ENCODE measurements around the gene APOC4. TPM values are rescaled to one million over a fixed set of nuclear protein-coding genes. Genes with fewer than 3 reads are reported as not detected.

Gene APOC4
- total RNA-seq, 1 experiment from 2014 or later = not detected

DNA sequence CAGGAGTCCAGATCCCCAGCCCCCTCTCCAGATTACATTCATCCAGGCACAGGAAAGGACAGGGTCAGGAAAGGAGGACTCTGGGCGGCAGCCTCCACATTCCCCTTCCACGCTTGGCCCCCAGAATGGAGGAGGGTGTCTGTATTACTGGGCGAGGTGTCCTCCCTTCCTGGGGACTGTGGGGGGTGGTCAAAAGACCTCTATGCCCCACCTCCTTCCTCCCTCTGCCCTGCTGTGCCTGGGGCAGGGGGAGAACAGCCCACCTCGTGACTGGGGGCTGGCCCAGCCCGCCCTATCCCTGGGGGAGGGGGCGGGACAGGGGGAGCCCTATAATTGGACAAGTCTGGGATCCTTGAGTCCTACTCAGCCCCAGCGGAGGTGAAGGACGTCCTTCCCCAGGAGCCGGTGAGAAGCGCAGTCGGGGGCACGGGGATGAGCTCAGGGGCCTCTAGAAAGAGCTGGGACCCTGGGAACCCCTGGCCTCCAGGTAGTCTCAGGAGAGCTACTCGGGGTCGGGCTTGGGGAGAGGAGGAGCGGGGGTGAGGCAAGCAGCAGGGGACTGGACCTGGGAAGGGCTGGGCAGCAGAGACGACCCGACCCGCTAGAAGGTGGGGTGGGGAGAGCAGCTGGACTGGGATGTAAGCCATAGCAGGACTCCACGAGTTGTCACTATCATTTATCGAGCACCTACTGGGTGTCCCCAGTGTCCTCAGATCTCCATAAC, 36.4 kb upstream of the APOC4 start, which contains the start of gene APOE (continued):
- TF ChIP-seq, protein P1, sequence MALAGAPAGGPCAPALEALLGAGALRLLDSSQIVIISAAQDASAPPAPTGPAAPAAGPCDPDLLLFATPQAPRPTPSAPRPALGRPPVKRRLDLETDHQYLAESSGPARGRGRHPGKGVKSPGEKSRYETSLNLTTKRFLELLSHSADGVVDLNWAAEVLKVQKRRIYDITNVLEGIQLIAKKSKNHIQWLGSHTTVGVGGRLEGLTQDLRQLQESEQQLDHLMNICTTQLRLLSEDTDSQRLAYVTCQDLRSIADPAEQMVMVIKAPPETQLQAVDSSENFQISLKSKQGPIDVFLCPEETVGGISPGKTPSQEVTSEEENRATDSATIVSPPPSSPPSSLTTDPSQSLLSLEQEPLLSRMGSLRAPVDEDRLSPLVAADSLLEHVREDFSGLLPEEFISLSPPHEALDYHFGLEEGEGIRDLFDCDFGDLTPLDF (CRISPR knock-in tag; IDR thresholded peaks at IDR 0.05) = no peak
- no peak for TF ChIP-seq ZNF423 (CRISPR knock-in tag; IDR thresholded peaks at IDR 0.05)

DNA sequence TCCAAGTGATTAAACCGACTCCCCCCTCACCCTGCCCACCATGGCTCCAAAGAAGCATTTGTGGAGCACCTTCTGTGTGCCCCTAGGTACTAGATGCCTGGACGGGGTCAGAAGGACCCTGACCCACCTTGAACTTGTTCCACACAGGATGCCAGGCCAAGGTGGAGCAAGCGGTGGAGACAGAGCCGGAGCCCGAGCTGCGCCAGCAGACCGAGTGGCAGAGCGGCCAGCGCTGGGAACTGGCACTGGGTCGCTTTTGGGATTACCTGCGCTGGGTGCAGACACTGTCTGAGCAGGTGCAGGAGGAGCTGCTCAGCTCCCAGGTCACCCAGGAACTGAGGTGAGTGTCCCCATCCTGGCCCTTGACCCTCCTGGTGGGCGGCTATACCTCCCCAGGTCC, 34.4 kb upstream of the APOC4 start:
- Mint-ChIP-seq H3K4me1 (peaks cover 38% of the 10 kb centered on the region), H3K4me3 (no peak overlapping the region), H3K27ac (no peak overlapping the region), H3K9me3 (no peaks in the 10 kb centered on the region), H3K36me3 (peaks cover 17% of the 10 kb centered on the region), H3K27me3 (ENCODE audit: low read depth) (no peaks in the 10 kb centered on the region; the same call in 1 of the 2 replicates)
- CTCF ChIA-PET = no interaction called here
- no peak for TF ChIP-seq ZNF416 (CRISPR knock-in tag; IDR thresholded peaks at IDR 0.05)
- TF ChIP-seq, protein P2, sequence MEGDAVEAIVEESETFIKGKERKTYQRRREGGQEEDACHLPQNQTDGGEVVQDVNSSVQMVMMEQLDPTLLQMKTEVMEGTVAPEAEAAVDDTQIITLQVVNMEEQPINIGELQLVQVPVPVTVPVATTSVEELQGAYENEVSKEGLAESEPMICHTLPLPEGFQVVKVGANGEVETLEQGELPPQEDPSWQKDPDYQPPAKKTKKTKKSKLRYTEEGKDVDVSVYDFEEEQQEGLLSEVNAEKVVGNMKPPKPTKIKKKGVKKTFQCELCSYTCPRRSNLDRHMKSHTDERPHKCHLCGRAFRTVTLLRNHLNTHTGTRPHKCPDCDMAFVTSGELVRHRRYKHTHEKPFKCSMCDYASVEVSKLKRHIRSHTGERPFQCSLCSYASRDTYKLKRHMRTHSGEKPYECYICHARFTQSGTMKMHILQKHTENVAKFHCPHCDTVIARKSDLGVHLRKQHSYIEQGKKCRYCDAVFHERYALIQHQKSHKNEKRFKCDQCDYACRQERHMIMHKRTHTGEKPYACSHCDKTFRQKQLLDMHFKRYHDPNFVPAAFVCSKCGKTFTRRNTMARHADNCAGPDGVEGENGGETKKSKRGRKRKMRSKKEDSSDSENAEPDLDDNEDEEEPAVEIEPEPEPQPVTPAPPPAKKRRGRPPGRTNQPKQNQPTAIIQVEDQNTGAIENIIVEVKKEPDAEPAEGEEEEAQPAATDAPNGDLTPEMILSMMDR (IDR thresholded peaks at IDR 0.05) = no peak
- TF ChIP-seq NFYB (CRISPR knock-in tag; conservative IDR thresholded peaks at IDR 0.05; ENCODE audit: low read depth) = no peak
- TF ChIP-seq, protein P3, sequence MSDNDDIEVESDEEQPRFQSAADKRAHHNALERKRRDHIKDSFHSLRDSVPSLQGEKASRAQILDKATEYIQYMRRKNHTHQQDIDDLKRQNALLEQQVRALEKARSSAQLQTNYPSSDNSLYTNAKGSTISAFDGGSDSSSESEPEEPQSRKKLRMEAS (CRISPR knock-in tag; IDR thresholded peaks at IDR 0.05) = no peak
- TF ChIP-seq, protein P4, sequence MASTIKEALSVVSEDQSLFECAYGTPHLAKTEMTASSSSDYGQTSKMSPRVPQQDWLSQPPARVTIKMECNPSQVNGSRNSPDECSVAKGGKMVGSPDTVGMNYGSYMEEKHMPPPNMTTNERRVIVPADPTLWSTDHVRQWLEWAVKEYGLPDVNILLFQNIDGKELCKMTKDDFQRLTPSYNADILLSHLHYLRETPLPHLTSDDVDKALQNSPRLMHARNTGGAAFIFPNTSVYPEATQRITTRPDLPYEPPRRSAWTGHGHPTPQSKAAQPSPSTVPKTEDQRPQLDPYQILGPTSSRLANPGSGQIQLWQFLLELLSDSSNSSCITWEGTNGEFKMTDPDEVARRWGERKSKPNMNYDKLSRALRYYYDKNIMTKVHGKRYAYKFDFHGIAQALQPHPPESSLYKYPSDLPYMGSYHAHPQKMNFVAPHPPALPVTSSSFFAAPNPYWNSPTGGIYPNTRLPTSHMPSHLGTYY (CRISPR knock-in tag; IDR thresholded peaks at IDR 0.05) = no peak
- no peak for TF ChIP-seq TP53 (CRISPR knock-in tag; IDR thresholded peaks at IDR 0.05)
- TF ChIP-seq GABPB1 (CRISPR knock-in tag; IDR thresholded peaks at IDR 0.05) = no peak
- TF ChIP-seq, protein P5, sequence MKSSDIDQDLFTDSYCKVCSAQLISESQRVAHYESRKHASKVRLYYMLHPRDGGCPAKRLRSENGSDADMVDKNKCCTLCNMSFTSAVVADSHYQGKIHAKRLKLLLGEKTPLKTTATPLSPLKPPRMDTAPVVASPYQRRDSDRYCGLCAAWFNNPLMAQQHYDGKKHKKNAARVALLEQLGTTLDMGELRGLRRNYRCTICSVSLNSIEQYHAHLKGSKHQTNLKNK (CRISPR knock-in tag; IDR thresholded peaks at IDR 0.05) = no peak
- TF ChIP-seq MXD4 (CRISPR knock-in tag; IDR thresholded peaks at IDR 0.05; ENCODE audit: borderline replicate concordance) = no peak
- no peak for TF ChIP-seq TCF7 (CRISPR knock-in tag; IDR thresholded peaks at IDR 0.05; ENCODE audit: low read depth)
- no peak for TF ChIP-seq FOXK1 (CRISPR knock-in tag; IDR thresholded peaks at IDR 0.05)
- TF ChIP-seq ZNF138 (CRISPR knock-in tag; conservative IDR thresholded peaks at IDR 0.05) = no peak
- TF ChIP-seq, protein P1 (CRISPR knock-in tag; IDR thresholded peaks at IDR 0.05) = no peak
- TF ChIP-seq ZBTB21 (CRISPR knock-in tag; IDR thresholded peaks at IDR 0.05; ENCODE audit: borderline replicate concordance) = no peak
- no peak for TF ChIP-seq ZNF263 (CRISPR knock-in tag; IDR thresholded peaks at IDR 0.05; ENCODE audit: low read depth)
- no peak for TF ChIP-seq JUN (CRISPR knock-in tag; IDR thresholded peaks at IDR 0.05)
- no peak for TF ChIP-seq ZNF396 (CRISPR knock-in tag; IDR thresholded peaks at IDR 0.05; ENCODE audit: borderline replicate concordance)
- POLR2A ChIA-PET = interaction anchor here (0.6 kb wide), 1 partner anchor 10 kb away, joined by 3 read pairs; no protein-coding TSS in a partner anchor
- no peak for DNase-seq (ENCODE audit: low spot score)
- no peak for ATAC-seq
